Measurements from ENCODE around the gene B4GALT4.
"Not testable (repeated sequence)": the region's sequence is repeated elsewhere in the genome, so short reads cannot be mapped to it uniquely, and the experiment has no call there.

B4GALT4 gene

GRCh38 chr3:119175872-119176756, 64.6 kb downstream of the B4GALT4 start:
- Histone ChIP-seq H3K27me3 (ENCODE audit: insufficient read depth, poor library complexity, severe bottlenecking) (peaks cover 3% of the 10 kb centered on the region), H3K27ac (replicated peaks) (no peak overlapping the region), H3K4me3 (replicated peaks; ENCODE audit: insufficient read depth, low read length) (no peak overlapping the region)
- DNase-seq (ENCODE audit: low read depth in 1 of 2, low spot score in 1 of 2) = no peak
- TF ChIP-seq GABPA (IDR thresholded peaks at IDR 0.05; ENCODE audit: low read depth) = no peak
- TF ChIP-seq CTCF (IDR thresholded peaks at IDR 0.05; ENCODE audit: insufficient read depth, low read length) = no peak
- no peak for TF ChIP-seq POLR2AphosphoS5 (IDR thresholded peaks at IDR 0.05; ENCODE audit: low read depth)
- TF ChIP-seq REST (IDR thresholded peaks at IDR 0.05; ENCODE audit: insufficient replicate concordance, low read depth) = no peak
- TF ChIP-seq SPI1 (IDR thresholded peaks at IDR 0.05; ENCODE audit: borderline replicate concordance, low read depth) = no peak

GRCh38 chr3:119173325-119173724, 67.4 kb downstream of the B4GALT4 start, which contains the start of gene UPK1B:
UPK1B (plus strand) TSS chr3:119173598; CDS start chr3:119186742, 13,144 bp downstream.
- Histone ChIP-seq H3K27me3 (ENCODE audit: insufficient read depth, poor library complexity, severe bottlenecking) (peaks cover 3% of the 10 kb centered on the region), H3K4me3 (replicated peaks; ENCODE audit: insufficient read depth, low read length) (no peak within 1 kb of the TSS), H3K27ac (replicated peaks) (no peak within 1 kb of the TSS)
- no peak for DNase-seq (ENCODE audit: low read depth in 1 of 2, low spot score in 1 of 2)
- TF ChIP-seq CTCF (IDR thresholded peaks at IDR 0.05; ENCODE audit: insufficient read depth, low read length) (no peak), REST (IDR thresholded peaks at IDR 0.05; ENCODE audit: insufficient replicate concordance, low read depth) (no peak), GABPA (IDR thresholded peaks at IDR 0.05; ENCODE audit: low read depth) (no peak)

- no peak for DNase-seq (ENCODE audit: low read depth in 1 of 2, low spot score in 1 of 2)
- H3K27ac ChIP-seq (replicated peaks) = no peak overlapping the region
- H3K27me3 ChIP-seq (ENCODE audit: insufficient read depth, poor library complexity, severe bottlenecking) = peaks cover 3% of the 10 kb centered on the region
- H3K4me3 ChIP-seq (replicated peaks; ENCODE audit: insufficient read depth, low read length) = no peak overlapping the region
- TF ChIP-seq CTCF (IDR thresholded peaks at IDR 0.05; ENCODE audit: insufficient read depth, low read length) (no peak), GABPA (IDR thresholded peaks at IDR 0.05; ENCODE audit: low read depth) (no peak), POLR2AphosphoS5 (IDR thresholded peaks at IDR 0.05; ENCODE audit: low read depth) (no peak), REST (IDR thresholded peaks at IDR 0.05; ENCODE audit: insufficient replicate concordance, low read depth) (no peak), SPI1 (IDR thresholded peaks at IDR 0.05; ENCODE audit: borderline replicate concordance, low read depth) (no peak)
These were observed 69.9 kb downstream of the B4GALT4 start for GRCh38 chr3:119170821-119171220.

GRCh38 chr3:119164745-119165144, 75.9 kb downstream of the B4GALT4 start:
- not testable (repeated sequence) for DNase-seq (ENCODE audit: low read depth in 1 of 2, low spot score in 1 of 2); H3K27me3 ChIP-seq (ENCODE audit: insufficient read depth, poor library complexity, severe bottlenecking); H3K4me3 ChIP-seq (replicated peaks; ENCODE audit: insufficient read depth, low read length); H3K27ac ChIP-seq (replicated peaks)
